HUES64 (cell line): ENCODE data around the gene PRSS38.
A peak's percentile ranks its signal among the peaks of the same experiment; 100 is the strongest.

ENCODE experiments used
- H3K27ac ChIP-seq: 2 replicates; pipeline ENCODE4 v1.7.0; 2013; ENCODE audit warnings: low read depth, low read length, inconsistent platforms
- H3K27me3 ChIP-seq: 2 replicates; pipeline ENCODE4 v1.6.1; 2013; ENCODE audit warnings: mild to moderate bottlenecking, low read length; ENCODE audit not compliant: insufficient read depth
- H3K36me3 ChIP-seq: 2 replicates; pipeline ENCODE4 v1.6.1; 2013; ENCODE audit warnings: mild to moderate bottlenecking, low read length; ENCODE audit not compliant: insufficient read depth
- H3K4me1 ChIP-seq: 2 replicates; pipeline ENCODE4 v1.6.1; 2013; ENCODE audit warnings: mild to moderate bottlenecking, low read length, moderate library complexity; ENCODE audit not compliant: insufficient read depth
- H3K4me3 ChIP-seq: 2 replicates; pipeline ENCODE4 v1.5.1; 2013; ENCODE audit warnings: mild to moderate bottlenecking, low read length, moderate library complexity
- H3K9ac ChIP-seq: 2 replicates; pipeline ENCODE4 v1.6.1; 2013; ENCODE audit warnings: mild to moderate bottlenecking, low read depth, low read length
- H3K9me3 ChIP-seq: 2 replicates; pipeline ENCODE4 v1.6.1; 2013; ENCODE audit warnings: low read depth, low read length; ENCODE audit not compliant: insufficient read depth
- WGBS: fragments of 150-250, 120-280 bp; methylation state at CpG from one replicate; pipeline ENCODE4 v1.1.7; 2013; ENCODE audit warnings: missing lambda C conversion rate; 5-methylcytosine and 5-hydroxymethylcytosine counted together

PRSS38 gene

GRCh38 chr1:227771771-227772170, 43.7 kb upstream of the PRSS38 start:
- H3K36me3 ChIP-seq, result peaks cover 50% of the 10 kb centered on the region
- H3K9me3 ChIP-seq, result no peaks in the 10 kb centered on the region
- no peaks in the 10 kb centered on the region for H3K27me3 ChIP-seq
- 96% methylated on average over 6 of the region's 7 CpGs for WGBS
- H3K27ac ChIP-seq, result no peak overlapping the region
- H3K4me1 ChIP-seq, result no peaks in the 10 kb centered on the region
- H3K4me3 ChIP-seq, result no peak overlapping the region
- H3K9ac ChIP-seq, result no peak overlapping the region

GRCh38 chr1:227773558-227773957, 41.9 kb upstream of the PRSS38 start:
- Histone ChIP-seq H3K36me3 (peaks cover 34% of the 10 kb centered on the region), H3K4me1 (no peaks in the 10 kb centered on the region), H3K9ac (no peak overlapping the region), H3K9me3 (no peaks in the 10 kb centered on the region), H3K4me3 (no peak overlapping the region), H3K27ac (no peak overlapping the region), H3K27me3 (no peaks in the 10 kb centered on the region)
- WGBS, result 97% methylated on average over 15 of the region's 15 CpGs

- no peaks in the 10 kb centered on the region for H3K9me3 ChIP-seq
- H3K27ac ChIP-seq, result no peak overlapping the region
- H3K9ac ChIP-seq, result no peak overlapping the region
- no peaks in the 10 kb centered on the region for H3K27me3 ChIP-seq
- no peak overlapping the region for H3K4me3 ChIP-seq
- peaks cover 29% of the 10 kb centered on the region for H3K36me3 ChIP-seq
- H3K4me1 ChIP-seq, result no peaks in the 10 kb centered on the region
- 92% methylated on average over 13 of the region's 13 CpGs for WGBS
Observed at GRCh38 chr1:227774051-227774731, 41.3 kb upstream of the PRSS38 start.

GRCh38 chr1:227774821-227775661, 40.4 kb upstream of the PRSS38 start:
- 91% methylated on average over 42 of the region's 42 CpGs for WGBS
- H3K36me3 ChIP-seq, result peaks cover 26% of the 10 kb centered on the region
- H3K4me1 ChIP-seq, result no peaks in the 10 kb centered on the region

GRCh38 chr1:227775841-227776240, 39.6 kb upstream of the PRSS38 start:
- 95% methylated on average over 10 of the region's 10 CpGs for WGBS
- Histone ChIP-seq H3K9me3 (no peaks in the 10 kb centered on the region), H3K9ac (no peak overlapping the region), H3K36me3 (peaks cover 24% of the 10 kb centered on the region), H3K4me3 (no peak overlapping the region), H3K27me3 (no peaks in the 10 kb centered on the region), H3K4me1 (no peaks in the 10 kb centered on the region), H3K27ac (peak overlapping the region; percentile 35; the same call in 1 of the 2 replicates)

More at GRCh38 chr1:227774821-227775661, 40.4 kb upstream of the PRSS38 start:
- no peak overlapping the region for H3K27ac ChIP-seq
- no peak overlapping the region for H3K4me3 ChIP-seq
- H3K9ac ChIP-seq, result no peak overlapping the region
- no peaks in the 10 kb centered on the region for H3K27me3 ChIP-seq
- no peaks in the 10 kb centered on the region for H3K9me3 ChIP-seq

DNA sequence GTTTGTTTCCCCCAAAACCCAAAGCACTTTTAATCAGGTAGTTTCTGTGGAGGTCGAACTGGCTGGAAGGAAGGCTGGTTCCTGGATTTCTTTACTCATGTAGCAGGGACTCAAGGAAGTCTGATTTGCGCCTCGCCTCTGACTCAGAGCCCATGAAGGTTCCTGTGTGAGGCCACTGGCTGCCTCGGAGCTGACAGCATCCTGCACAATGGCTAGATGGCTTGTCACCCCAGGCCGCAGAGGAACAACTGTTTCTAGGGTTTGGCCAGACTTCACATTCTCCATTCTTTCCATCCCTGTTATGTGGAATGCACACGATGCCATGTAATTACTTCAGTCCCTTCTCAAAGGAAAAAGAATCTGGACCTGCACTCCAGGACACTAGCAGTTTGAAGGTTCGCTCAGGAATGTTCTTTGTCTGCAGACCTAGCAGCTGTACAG, 39.1 kb upstream of the PRSS38 start:
- WGBS, result 92% methylated on average over 7 of the region's 7 CpGs
- Histone ChIP-seq H3K27me3 (no peaks in the 10 kb centered on the region), H3K36me3 (peaks cover 20% of the 10 kb centered on the region), H3K9ac (no peak overlapping the region), H3K27ac (peak overlapping the region; percentile 35; the same call in 1 of the 2 replicates), H3K9me3 (no peaks in the 10 kb centered on the region), H3K4me3 (no peak overlapping the region), H3K4me1 (no peaks in the 10 kb centered on the region)

- Histone ChIP-seq H3K9me3 (no peaks in the 10 kb centered on the region), H3K9ac (no peak overlapping the region), H3K36me3 (peaks cover 20% of the 10 kb centered on the region), H3K4me3 (no peak overlapping the region), H3K27ac (no peak overlapping the region), H3K4me1 (no peaks in the 10 kb centered on the region), H3K27me3 (no peaks in the 10 kb centered on the region)
- 98% methylated on average over 11 of the region's 11 CpGs for WGBS
Observed at GRCh38 chr1:227777156-227777555, 38.3 kb upstream of the PRSS38 start.

DNA sequence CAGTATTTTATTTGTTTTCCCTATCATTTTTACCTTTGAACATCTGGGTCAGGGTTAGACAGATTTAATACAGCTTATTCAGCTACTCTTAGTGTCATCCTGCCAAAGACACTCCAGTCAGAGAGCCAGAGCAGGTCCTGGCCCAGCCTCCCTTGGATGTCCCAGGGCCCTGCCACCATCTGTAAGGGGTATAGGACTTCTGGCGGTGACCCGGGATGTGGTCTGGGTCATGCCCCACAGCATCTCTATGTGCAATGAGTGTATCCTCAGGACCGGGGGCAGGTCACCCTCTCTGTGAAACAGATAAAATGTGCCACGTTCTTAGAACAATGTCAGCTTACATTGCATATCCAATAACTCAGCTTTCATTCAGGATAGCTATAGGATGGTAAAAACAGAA, 37.8 kb upstream of the PRSS38 start:
- Histone ChIP-seq H3K36me3 (peaks cover 19% of the 10 kb centered on the region), H3K27me3 (no peaks in the 10 kb centered on the region), H3K4me1 (no peaks in the 10 kb centered on the region), H3K27ac (no peak overlapping the region), H3K4me3 (no peak overlapping the region), H3K9ac (no peak overlapping the region), H3K9me3 (no peaks in the 10 kb centered on the region)
- 91% methylated on average over 4 of the region's 4 CpGs for WGBS

DNA sequence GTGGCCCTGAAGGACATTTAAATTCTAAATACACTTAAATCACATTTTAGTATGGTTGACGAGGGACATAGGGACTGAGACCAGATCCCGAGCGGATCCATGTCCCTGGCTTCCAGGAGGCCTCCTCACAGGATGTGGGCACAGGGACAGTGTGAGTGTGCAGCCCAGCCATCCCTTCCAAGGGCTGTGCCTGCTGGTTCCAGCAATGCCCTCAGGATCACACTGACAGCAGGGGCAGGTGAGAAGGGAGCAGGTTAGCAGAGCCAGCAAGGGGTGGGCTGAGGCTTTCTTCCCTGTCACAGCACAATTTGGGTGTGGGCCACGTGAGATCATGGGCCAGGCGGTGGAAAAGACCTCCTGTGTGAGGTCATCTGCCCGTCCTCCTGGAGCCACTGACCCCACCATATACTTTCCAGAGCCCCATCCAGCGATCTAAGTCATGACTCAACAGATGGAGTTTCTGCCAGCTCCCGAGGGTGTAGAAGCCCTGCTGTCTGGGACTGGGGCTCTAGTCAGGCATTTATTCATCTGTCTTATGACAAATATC, 37.0 kb upstream of the PRSS38 start:
- H3K36me3 ChIP-seq, result peaks cover 18% of the 10 kb centered on the region
- H3K27ac ChIP-seq, result no peak overlapping the region
- no peak overlapping the region for H3K4me3 ChIP-seq
- H3K9ac ChIP-seq, result no peak overlapping the region
- H3K4me1 ChIP-seq, result no peaks in the 10 kb centered on the region
- 93% methylated on average over 8 of the region's 8 CpGs for WGBS
- no peaks in the 10 kb centered on the region for H3K9me3 ChIP-seq
- H3K27me3 ChIP-seq, result no peaks in the 10 kb centered on the region

DNA sequence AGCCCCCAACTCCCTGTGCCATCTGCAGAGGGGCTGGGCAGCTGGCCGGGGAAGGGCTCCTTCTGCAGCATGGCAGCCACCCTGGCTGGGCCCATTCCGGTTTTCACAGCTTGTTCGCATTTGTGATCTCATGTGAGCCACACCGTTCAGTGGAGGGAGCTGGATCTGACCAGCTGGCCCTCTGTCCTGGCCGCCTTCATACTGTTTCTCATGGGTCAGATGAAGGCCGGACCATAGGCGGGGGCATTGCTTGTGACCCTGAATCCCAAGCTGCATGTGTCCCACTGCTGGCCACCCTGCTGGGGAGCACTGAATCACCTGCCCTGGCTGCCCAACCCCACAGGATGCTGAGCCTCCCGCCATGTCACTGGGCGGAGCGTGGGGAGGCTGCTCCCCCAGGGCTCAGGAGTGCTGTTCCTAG, 36.4 kb upstream of the PRSS38 start:
- Histone ChIP-seq H3K4me3 (no peak overlapping the region), H3K27ac (no peak overlapping the region), H3K36me3 (peaks cover 18% of the 10 kb centered on the region), H3K27me3 (no peaks in the 10 kb centered on the region), H3K4me1 (no peaks in the 10 kb centered on the region), H3K9ac (no peak overlapping the region), H3K9me3 (no peaks in the 10 kb centered on the region)
- 93% methylated on average over 10 of the region's 10 CpGs for WGBS

GRCh38 chr1:227779685-227780084, 35.8 kb upstream of the PRSS38 start:
- peaks cover 18% of the 10 kb centered on the region for H3K36me3 ChIP-seq
- H3K9me3 ChIP-seq, result no peaks in the 10 kb centered on the region
- H3K4me3 ChIP-seq, result no peak overlapping the region
- WGBS, result 88% methylated on average over 7 of the region's 7 CpGs
- H3K27ac ChIP-seq, result no peak overlapping the region
- no peaks in the 10 kb centered on the region for H3K4me1 ChIP-seq
- H3K9ac ChIP-seq, result no peak overlapping the region
- no peaks in the 10 kb centered on the region for H3K27me3 ChIP-seq
